NCI-H82 treated with DMSO at 0.1 percent for 48 hours (cell line): ENCODE measurements around the gene OVOL3.
"Not testable (repeated sequence)": the region's sequence is repeated elsewhere in the genome, so short reads cannot be mapped to it uniquely, and the experiment has no call there.

ENCODE experiments used
- DNase-seq: peaks from one replicate; lab custom pipeline; 2025; ENCODE audit not compliant: unreplicated experiment; lab: John Stamatoyannopoulos, UW

The OVOL3 gene

GRCh38 chr19:36125557-36125956, 14.6 kb downstream of the OVOL3 start:
- DNase-seq: no peak

DNA sequence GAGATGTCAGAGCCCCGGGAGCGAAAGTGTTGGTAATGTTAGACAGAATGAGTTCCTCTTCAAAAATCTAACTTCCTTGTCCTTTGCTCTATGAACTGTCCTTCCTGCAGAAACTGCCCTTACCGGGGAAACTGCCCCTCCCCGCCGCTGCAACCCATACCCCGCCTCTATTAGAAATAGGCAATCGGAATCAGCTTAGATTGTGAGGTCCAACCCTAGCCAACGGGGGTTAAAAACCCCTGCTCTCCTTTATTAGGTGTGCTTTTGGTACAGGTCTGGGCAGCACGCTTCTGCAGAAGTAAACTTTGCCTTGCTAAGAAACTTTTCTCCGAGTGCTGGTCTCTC, 17.4 kb downstream of the OVOL3 start:
- peak; percentile 66 for DNase-seq

GRCh38 chr19:36131221-36131620, 20.3 kb downstream of the OVOL3 start:
- DNase-seq: not testable (repeated sequence)

GRCh38 chr19:36134867-36135266, 23.9 kb downstream of the OVOL3 start:
- DNase-seq: not testable (repeated sequence)

- DNase-seq: no peak
Measured at GRCh38 chr19:36136964-36137686, 26.2 kb downstream of the OVOL3 start.

DNA sequence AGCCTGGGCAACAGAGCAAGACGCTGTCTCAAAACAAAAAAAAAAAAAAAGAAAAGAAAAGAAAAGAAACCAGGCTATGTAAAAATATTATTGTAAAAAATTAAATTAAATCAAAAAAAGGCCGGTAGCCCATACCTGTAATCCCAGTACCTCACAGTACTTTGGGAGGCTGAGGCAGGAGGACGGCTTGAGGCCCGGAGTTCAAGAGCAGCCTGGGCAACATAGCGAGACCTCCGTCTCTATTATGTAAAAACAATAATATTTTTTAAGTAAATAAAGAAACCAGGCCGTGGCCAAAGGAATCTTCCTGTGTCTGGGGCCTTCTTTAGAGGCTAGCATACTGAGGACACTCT, 28.2 kb downstream of the OVOL3 start:
- DNase-seq: no peak

DNA sequence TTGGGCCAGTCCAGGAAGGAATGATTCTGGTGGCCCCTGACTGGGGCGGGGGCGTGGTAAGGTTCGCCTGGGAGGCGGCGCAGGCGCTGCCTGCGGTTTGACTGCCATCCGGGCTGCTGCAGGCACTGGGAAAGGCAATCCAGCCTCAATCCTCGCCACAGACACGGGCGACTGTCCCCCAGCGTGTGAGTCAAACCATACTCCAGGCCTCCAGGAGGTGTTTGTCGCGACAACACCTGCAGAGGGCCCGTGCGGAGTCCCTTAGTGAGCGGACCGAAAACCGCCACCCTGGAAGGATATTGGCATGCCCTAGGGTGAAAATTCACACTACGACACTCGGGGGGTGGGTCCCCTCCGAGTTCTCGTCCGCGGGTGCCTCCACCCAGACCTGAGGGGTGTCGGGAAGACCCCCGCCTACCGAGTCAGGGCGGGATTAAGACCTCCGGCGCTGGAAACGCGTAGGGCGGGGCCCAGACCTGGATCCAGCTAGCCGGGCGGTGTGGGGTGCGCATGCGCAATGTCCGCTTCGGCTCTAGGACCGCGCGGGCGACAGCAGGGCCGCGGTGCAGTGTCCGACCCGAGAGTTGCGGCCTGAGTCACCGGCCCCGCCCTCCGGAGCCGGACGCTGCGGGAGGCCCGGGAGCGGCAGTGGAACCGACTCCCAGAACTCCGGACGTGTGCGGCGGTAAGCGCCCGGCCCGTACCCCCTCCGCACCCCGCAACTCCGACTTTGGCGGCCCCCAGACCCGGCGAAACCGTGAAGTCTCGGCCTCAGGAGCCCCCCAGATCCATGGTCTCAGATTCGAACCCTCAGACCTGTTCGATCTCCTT, 28.7 kb downstream of the OVOL3 start, which contains the start of gene CAPNS1:
CAPNS1 (plus strand) TSS at position 594 of the 831 bp plus-strand sequence. CDS start 946 bp downstream, outside the sequence.
- peak; percentile 91 for DNase-seq

GRCh38 chr19:36140304-36141038, 29.5 kb downstream of the OVOL3 start:
- peak; percentile 58 for DNase-seq

- DNase-seq: peak; percentile 80
Measured at GRCh38 chr19:36141039-36141927, 30.3 kb downstream of the OVOL3 start.

- no peak for DNase-seq
Measured at GRCh38 chr19:36142046-36142445, 31.1 kb downstream of the OVOL3 start.

DNA sequence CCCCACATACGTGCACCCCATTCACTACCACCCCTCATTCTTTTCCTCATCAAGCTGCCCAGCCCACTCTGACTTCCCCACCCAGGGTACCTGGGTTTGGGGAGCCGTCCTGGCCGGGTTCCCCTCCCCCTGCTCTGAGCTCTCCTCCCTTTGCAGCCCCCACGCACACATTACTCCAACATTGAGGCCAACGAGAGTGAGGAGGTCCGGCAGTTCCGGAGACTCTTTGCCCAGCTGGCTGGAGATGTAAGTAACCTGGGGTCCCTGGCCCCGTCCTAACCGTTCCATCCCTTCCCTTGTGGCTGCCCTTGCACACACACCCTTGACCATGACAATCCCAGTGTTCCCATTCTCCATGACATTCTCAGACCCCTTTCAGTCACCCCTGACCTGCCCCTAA, 31.6 kb downstream of the OVOL3 start:
- no peak for DNase-seq

DNA sequence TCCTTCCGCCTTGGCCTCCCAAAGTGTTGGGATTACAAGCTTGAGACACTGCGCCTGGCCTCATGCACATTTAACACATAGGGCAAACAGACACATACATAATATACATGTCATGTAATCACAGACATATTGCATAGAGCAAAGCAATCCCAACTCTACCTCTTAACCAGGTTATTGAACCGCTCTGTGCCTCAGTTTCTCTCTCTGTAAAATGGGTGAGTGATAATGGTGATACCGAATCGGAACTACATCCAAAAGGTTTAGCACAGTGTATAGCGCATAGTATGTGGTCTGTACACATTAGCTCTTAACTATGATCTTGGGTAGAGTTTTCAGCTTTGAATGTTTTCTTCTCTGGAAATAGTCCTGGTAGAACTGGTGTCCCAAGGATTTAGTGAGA, 33.7 kb downstream of the OVOL3 start:
- no peak for DNase-seq

- no peak for DNase-seq
Measured at GRCh38 chr19:36149673-36150406, 38.9 kb downstream of the OVOL3 start.

DNA sequence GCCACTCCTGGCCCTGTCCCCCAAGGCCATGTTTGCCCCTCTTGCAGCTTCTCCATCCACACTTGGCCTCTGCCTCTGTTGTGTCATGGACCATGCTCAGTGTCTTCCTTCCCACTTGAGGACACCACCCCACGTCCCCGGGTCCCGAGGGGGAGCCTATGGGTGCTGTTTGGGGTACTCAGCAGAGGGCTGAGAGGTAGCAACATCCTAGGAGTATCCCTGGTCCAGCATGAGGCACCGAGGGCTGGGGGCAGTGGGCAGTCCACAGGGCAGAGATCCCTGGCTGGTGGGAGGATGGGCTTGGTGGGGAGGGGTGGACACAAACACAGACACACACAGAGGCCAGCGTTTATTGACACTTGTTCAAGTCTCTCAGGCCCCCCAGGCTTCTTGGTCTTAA, 39.6 kb downstream of the OVOL3 start:
- no peak for DNase-seq

- DNase-seq: no peak
Measured at GRCh38 chr19:36151144-36152018, 40.4 kb downstream of the OVOL3 start.

GRCh38 chr19:36152019-36152351, 41.0 kb downstream of the OVOL3 start:
- no peak for DNase-seq

GRCh38 chr19:36152352-36153091, 41.6 kb downstream of the OVOL3 start, which contains the start of gene COX7A1:
Gene COX7A1, minus strand, starts transcription at chr19:36152447. Its CDS starts 40 bp downstream, at chr19:36152407.
- DNase-seq: no peak

DNA sequence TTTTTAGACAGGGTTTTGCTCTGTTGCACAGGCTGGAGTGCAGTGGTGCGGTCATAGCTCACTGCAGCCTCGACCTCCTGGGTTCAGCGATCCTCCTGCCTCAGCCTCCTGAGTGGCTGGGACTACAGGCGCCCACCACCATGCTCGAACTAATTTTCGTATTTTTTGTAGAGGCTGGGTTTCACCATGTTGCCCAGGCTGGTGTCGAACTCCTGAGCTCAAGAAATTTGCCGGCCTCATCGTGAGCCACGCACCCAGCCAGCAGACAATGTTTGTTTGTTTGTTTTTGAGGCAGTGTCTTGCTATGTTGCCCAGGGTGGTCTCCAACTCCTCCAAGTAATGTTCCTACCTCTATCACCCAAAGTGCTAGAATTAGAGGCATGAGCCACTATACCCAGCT, 42.2 kb downstream of the OVOL3 start:
- no peak for DNase-seq
